HG02759 (cell line): ENCODE measurements around the gene NKAIN1.
"Not testable (repeated sequence)": the region's sequence is repeated elsewhere in the genome, so short reads cannot be mapped to it uniquely, and the experiment has no call there.

Source experiments
- ATAC-seq: cut with Tn5 transposase; IDR thresholded peaks from one replicate; pipeline ENCODE4 v1.9.1; 2021; ENCODE audit warnings: mild to moderate bottlenecking, moderate library complexity; ENCODE audit not compliant: unreplicated experiment

The NKAIN1 gene

DNA sequence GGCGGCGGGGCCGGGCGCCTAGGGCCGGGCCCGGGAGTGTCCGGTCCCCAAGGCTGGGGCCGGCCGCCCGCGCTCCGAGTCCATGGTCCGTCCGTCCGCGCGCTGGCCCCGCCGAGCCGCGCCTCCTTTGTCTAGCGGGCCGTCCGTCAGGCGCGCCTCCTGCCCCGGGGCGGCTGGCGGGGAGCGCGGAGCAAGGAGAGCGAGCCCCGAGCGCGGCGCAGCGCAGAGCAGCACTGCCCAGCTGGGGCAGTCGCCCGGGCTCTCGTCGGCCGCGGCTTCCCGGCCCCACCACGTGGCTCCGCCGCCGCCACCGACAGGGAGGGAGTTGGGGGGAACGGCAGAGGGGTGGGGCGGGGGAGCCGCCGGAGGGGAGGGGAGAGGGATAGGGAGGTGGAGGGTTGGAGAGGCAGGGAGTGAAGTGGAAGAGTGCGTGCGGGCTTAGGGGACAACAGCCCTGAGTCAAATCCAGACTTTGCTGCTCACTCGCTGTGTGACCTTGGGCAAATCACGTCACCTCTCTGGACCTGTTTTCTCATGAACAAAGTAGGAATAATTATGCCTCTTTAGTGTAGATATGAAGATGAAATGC, at the start of gene NKAIN1:
TSS of gene NKAIN1 (minus strand) at position 235 of the 589 bp plus-strand sequence. CDS start 340 bp downstream, outside the sequence.
- ATAC-seq, result no peak

DNA sequence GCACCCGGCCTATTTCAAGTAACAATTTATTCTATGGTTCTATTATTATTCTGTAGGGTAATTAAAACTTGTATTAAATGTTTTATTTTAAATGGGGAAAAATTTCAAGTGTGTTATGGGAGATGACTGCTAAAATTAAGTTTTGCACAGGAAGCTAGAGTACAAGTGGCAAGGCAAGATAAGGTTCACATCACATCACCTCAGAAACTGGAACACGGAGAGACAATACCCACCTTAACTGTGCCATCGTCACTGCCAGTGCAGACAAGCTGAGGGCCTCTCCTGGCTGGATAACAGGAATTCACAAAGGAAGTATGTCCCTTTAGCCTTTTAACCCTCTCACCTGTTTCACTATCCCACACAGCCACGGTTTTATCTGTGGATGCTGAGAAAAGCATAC, 49.3 kb upstream of the NKAIN1 start:
- no peak for ATAC-seq

GRCh38 chr1:31287791-31288190, 48.1 kb upstream of the NKAIN1 start:
- not testable (repeated sequence) for ATAC-seq

GRCh38 chr1:31282426-31282825, 42.7 kb upstream of the NKAIN1 start:
- not testable (repeated sequence) for ATAC-seq

- ATAC-seq, result no peak
Measured at GRCh38 chr1:31273619-31274018, 33.9 kb upstream of the NKAIN1 start.

DNA sequence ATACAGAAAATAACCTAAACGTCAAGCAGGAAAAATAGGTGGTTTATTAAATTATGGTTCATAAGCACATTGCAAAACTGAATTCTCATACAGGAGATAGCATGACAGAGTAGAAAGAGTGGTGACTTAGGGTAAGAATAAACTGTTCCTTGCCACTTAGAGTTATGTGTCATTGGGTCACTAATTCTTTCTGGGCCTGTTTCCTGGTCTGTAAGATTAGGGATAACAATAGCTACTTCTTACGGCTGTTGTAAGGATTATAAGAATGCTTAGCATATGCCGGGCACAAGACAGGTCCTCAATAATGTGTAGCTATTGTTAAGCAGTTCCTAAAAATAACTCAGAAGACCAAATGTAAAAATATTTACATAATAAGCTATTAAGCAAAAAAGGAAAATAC, 32.7 kb upstream of the NKAIN1 start:
- ATAC-seq, result no peak

GRCh38 chr1:31266547-31266946, 26.9 kb upstream of the NKAIN1 start:
- no peak for ATAC-seq

GRCh38 chr1:31264790-31265386, 25.2 kb upstream of the NKAIN1 start:
- ATAC-seq, result no peak

- no peak for ATAC-seq
Measured at GRCh38 chr1:31263408-31263807, 23.7 kb upstream of the NKAIN1 start.

DNA sequence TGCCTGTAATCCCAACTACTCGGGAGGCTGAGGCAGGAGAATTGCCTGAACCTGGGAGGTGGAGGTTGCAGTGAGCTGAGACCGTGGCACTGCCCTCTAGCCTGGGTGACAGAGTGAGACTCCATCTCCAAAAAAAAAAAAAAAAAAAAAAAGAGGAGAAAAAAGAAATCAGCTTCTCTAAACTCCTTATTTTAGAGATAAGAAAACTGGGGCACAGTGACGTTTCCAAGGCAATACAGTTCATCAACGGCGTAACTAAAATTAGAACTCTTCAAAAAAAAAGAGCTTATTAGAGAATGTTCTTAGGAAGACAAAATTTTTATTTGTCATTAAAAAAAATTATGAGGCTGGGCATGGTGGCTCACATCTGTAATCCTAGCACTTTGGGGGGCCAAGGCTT, 22.7 kb upstream of the NKAIN1 start:
- ATAC-seq, result not testable (repeated sequence)

- no peak for ATAC-seq
Measured at GRCh38 chr1:31261916-31262315, 22.2 kb upstream of the NKAIN1 start.

- ATAC-seq, result no peak
Measured at GRCh38 chr1:31259746-31260145, 20.1 kb upstream of the NKAIN1 start.

GRCh38 chr1:31258581-31258980, 18.9 kb upstream of the NKAIN1 start:
- ATAC-seq, result no peak

DNA sequence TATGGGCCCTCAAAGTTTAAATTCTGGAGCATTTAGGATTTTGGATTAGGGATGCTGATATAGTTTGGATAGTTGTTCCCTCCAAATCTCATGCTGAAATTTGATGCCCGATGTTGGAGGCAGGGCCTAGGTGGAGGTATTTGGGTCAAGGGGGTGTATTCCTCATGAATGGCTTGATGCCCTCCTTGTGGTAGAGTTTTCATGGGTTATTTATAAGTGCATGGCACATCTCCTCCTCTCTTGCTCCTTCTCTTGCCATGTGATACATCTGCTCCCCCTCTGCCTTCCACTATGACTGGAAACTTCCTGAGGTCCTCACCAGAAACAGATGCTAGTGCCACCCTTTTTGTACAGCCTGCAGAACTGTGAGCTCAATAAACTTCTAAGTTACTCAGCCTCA, 17.5 kb upstream of the NKAIN1 start:
- no peak for ATAC-seq

GRCh38 chr1:31249854-31250253, 10.2 kb upstream of the NKAIN1 start:
- no peak for ATAC-seq

- ATAC-seq, result no peak
Measured at GRCh38 chr1:31248276-31248675, 8.6 kb upstream of the NKAIN1 start.

- ATAC-seq, result no peak
Measured at GRCh38 chr1:31244326-31244725, 4.6 kb upstream of the NKAIN1 start.

DNA sequence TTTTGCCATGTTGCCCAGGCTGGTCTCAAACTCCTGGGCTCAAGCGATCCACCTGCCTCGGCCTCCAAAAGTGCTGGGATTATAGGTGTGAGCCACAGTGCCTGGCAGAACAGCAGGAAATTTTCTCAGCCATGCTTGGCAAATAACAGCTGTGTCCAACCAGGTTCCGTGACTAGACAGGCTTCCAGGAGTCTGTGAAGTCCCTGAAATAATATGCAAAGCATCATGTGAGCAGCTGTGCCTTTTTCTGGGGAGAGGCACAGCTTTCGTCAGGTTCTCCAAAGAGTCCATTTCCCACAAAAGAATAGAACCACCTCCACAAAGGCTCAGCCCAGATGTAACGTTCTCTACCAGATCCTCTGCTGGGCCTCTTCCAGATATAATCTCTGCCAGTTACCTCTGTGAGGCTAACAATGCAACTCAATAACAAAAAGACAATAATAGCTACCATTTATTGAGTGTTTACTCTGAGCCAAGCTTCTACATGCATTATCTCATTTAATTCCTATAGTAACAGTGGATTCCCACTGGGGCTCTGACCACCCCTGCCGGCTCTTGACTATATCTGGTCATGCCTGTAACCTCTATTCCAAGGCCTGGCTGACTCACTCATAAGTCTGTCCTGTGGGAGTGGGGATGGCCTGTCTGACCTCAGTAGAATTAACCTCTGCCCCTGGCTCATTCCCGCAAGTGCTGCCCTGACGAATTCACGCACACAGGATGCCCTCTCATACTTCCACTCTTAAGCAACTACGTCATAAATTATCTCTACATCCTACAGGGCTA, 4.0 kb upstream of the NKAIN1 start:
- ATAC-seq, result no peak

DNA sequence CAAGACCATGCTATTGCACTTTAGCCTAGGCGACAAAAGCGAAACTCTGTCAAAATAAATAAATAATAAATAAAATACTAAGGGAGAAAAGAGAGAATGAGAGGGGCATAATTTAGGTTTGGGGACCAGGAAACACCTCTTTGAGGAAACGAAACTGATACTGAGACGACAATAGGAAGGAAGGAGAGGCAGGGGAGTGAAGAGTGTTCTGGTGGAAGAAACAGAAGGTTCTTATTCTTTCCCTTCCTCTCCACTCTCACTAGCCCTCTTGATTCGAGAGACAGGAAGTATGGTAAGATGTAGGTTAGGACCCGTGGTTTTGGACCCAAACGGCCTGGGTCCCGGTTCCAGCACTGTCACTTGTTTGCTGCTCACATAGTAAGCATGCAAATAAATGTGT, 1.6 kb upstream of the NKAIN1 start:
- no peak for ATAC-seq

GRCh38 chr1:31238986-31239613, 587 bp downstream of the NKAIN1 start:
- ATAC-seq, result no peak

DNA sequence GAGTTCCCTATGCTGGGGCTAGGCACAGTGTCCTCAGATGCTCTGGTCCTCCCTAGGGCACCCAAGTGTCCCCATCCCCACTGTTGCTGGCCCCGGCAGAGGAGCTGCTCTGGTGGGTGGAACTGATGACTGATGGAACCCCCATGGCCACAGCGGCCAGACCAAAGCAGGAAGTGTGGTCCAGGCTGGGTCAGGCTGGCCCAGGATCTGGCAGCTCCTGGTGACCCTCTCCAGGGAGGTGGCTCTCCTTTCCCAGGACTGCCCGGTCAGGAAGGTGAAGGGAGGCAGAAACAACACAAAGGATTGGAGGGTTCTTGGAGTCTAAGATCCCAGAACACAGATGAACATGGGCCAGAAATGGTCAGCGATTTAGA, 1.1 kb downstream of the NKAIN1 start:
- ATAC-seq, result no peak

- ATAC-seq, result no peak
Measured at GRCh38 chr1:31234870-31235269, 4.8 kb downstream of the NKAIN1 start.
